ENCODE data around the gene MAGI1.

DNA sequence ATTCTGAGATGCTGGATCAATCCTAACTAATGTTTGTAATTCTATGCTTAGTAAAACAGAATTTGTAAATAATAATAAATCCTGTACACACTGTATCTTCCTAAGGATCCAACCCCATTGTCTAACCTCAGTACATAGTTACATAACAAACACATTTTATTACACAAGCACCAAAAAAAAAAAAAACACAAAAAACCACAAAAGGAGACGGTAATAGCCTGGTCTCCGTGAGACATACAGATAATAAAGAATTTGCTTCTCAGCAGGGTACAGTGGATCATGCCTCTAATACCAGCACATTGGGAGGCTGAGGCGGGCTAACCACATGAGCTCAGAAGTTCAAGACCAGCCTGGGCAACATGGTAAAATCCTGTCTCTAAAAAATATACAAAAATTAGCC, 558.7 kb downstream of the MAGI1 start:
- no peak for TF ChIP-seq EP300 (IDR thresholded peaks at IDR 0.05)
- TF ChIP-seq CTCF (IDR thresholded peaks at IDR 0.05) = no peak
